ENCODE data around the gene BTRC. TPM values are rescaled to one million over a fixed set of nuclear protein-coding genes. Genes with fewer than 3 reads are reported as not detected.

The BTRC gene
- total RNA-seq, 1 experiment from 2014 or later: 10.7 TPM

- DNase-seq (ENCODE audit: low spot score): no peak
Observed at GRCh38 chr10:101444058-101444898, 90.3 kb downstream of the BTRC start.

DNA sequence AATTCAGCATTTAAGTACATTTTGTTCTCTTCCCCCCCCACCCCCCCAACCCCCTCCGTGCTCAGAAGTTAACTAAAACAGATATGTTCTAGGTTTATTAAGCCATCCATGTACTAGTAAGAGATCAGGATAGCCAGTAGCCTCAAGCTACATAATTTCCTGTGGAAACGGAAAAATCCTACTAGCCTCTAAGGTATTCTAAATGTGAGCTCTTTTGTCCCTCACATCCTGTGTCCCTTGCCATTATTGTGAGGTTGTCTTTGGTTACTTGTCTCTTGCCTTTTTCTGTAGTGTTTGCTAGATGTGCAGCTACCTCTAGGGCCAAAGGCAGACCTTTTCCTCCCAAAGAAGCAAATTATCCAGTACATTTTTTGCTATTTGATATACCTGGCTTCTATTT is 92.1 kb downstream of the BTRC start:
- no peak for DNase-seq (ENCODE audit: low spot score)

GRCh38 chr10:101446947-101447346 is 93.0 kb downstream of the BTRC start:
- no peak for DNase-seq (ENCODE audit: low spot score)

GRCh38 chr10:101447477-101447876 is 93.5 kb downstream of the BTRC start:
- no peak for DNase-seq (ENCODE audit: low spot score)

- no peak for DNase-seq (ENCODE audit: low spot score)
Observed at GRCh38 chr10:101450277-101451080, 96.5 kb downstream of the BTRC start.

- no peak for DNase-seq (ENCODE audit: low spot score)
Observed at GRCh38 chr10:101451261-101451660, 97.3 kb downstream of the BTRC start.

GRCh38 chr10:101451667-101452069 is 97.7 kb downstream of the BTRC start:
- DNase-seq (ENCODE audit: low spot score): no peak

- no peak for DNase-seq (ENCODE audit: low spot score)
Observed at GRCh38 chr10:101452176-101452575, 98.2 kb downstream of the BTRC start.

- no peak for DNase-seq (ENCODE audit: low spot score)
Observed at GRCh38 chr10:101452593-101452992, 98.6 kb downstream of the BTRC start.

DNA sequence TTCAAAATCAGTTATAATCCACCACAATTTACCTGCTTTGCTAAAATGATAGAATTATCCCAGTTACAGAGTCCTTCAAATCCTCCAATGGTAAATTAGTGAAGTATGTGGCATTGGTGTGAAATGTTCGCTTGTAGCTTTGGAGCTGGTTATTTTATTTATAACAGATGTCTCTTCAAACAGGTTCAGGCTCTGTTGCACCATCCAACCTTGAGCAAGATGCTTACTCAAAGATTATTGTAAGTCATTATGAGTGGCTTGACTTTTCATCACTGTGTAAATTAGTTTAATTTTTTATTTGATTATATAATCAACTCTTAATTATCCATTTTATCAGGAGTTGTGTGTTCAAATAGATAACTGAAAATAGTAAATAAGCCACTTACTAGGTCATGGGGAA is 99.4 kb downstream of the BTRC start:
- DNase-seq (ENCODE audit: low spot score): no peak

GRCh38 chr10:101453791-101454718 is 100.1 kb downstream of the BTRC start:
- peak; percentile 47 for DNase-seq (ENCODE audit: low spot score)

GRCh38 chr10:101458869-101459268 is 104.9 kb downstream of the BTRC start:
- no peak for DNase-seq (ENCODE audit: low spot score)

DNA sequence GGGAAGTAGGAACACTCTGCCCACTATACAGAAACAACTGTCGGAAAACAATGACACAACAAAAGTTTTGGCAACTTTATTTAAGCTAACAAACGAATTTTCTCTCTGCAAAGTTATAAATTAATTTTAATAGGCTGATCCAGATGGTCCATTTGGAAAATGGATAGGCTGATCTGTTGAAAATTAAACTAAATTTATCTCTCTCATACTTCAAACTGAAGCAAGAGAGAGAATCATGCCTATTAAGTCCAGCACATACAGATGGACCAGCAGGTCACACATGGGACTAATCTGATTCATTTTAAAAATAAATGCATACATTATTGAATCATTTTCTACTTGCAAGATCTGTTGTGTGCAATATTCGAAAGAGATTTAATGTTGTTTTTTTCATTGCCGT is 110.1 kb downstream of the BTRC start:
- no peak for DNase-seq (ENCODE audit: low spot score)

GRCh38 chr10:101464599-101464998 is 110.6 kb downstream of the BTRC start:
- no peak for DNase-seq (ENCODE audit: low spot score)

DNA sequence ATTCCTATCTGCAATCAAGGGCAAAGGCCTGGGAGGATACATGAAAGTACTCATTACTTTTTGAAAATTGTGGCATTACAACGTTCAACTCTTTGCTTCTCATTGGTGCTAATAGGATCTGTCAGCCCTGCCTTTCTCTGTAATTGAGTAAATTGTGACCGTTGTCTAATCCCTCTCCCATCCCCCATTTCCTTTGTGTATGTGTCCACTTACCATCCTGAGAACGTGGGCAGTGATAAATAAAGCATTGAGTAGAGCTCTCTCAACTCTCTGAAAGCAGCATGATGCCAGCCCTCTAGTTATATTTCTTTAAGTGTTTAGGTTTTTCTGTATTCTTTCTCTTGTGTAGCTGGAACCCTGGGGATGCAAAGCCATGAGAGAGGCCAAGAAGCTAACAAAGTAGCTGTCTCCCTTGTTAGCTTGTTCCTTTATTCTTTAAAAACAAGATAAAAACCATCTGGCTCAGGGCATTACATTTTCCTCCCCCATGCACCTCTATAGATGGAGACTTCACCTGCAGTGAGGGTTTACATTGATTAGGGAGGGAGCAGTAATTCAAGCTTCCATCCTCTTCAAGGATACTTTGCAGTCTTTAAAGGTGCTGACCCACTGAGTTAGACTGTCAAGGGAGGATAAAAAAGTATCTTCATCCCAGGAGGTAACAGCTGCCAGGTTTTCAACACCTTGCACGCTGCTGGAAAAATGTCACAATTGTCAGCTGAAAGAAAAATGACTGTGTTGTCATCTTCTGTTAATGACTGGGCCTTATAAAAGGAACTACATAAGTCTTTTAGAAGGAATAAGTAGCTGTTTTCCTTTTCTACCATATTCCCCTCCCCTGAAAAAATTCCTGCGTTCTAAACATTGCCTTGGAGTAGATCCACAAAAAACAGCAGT is 112.3 kb downstream of the BTRC start:
- DNase-seq (ENCODE audit: low spot score): no peak

DNA sequence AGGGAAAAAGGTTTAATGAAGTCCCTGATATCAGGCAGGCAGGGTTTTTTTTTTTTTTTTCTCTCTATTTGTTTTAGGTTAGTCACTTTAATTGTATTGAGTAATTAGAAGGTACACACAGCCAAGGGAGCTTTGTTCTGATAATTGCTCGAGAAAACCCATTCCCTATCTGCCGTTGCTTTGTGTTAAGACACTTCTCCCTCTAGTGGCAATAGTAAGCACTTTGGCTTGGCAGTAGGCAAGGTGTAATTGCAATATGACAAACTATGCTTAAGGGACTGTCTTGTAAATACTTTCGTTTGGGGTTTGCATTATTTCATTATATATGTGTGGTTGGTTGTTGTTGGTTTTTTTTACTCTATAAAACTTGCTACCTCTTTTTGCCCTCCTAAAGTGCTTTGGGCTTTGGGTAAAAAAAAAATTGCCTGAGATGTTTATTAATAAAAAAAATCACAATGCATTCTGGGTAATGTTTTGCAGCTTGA is 113.4 kb downstream of the BTRC start:
- DNase-seq (ENCODE audit: low spot score): peak; percentile 64

GRCh38 chr10:101468159-101468558 is 114.2 kb downstream of the BTRC start:
- no peak for DNase-seq (ENCODE audit: low spot score)

GRCh38 chr10:101476383-101476782 is 122.4 kb downstream of the BTRC start:
- no peak for DNase-seq (ENCODE audit: low spot score)

DNA sequence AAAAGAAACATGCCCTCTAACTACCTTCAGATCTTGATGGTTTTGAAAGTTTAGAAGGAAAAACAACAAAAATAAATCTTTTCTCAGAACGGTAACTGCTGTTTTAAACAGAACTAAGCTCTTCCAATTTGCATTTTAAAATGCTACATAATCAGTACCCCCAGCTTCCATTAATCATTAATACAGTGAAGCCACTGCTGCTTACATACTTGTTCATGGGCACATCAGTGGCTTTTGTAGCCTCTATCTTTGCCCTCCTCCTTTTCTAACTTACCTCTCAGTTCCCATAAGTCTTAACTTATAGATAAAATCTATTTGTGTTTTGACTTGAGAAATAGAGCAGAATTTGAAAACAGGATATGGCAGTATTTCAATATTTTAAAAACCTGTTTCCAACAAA is 125.0 kb downstream of the BTRC start:
- DNase-seq (ENCODE audit: low spot score): no peak

DNA sequence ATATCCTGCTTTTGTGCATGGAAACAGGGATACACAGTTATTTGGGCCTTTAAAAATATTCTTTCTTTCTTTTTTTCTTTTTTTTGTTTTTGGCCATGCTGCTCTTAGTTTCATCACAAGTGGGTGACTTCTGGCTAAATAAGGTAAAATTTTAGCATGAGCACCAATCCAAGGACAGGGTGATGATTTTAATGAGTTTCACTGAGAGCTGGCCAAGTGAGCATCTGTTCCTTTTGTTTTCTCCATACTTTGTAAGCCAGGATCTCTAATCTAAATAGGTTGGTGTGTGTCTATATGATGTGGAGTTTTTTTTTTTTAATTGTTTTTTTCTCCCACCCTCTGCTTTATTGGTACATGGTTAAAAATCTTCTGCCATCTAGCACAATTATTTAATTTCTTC is 127.3 kb downstream of the BTRC start:
- DNase-seq (ENCODE audit: low spot score): no peak

- DNase-seq (ENCODE audit: low spot score): no peak
Observed at GRCh38 chr10:101482568-101482967, 128.6 kb downstream of the BTRC start.
